ENCODE data around the gene LCNL1. TPM values are rescaled to one million over a fixed set of nuclear protein-coding genes. Genes with fewer than 3 reads are reported as not detected.

Gene LCNL1
- polyA plus RNA-seq, 1 donor (not counting 4 experiments of a cell fraction or from before 2014, with no cell fraction given), result not detected

DNA sequence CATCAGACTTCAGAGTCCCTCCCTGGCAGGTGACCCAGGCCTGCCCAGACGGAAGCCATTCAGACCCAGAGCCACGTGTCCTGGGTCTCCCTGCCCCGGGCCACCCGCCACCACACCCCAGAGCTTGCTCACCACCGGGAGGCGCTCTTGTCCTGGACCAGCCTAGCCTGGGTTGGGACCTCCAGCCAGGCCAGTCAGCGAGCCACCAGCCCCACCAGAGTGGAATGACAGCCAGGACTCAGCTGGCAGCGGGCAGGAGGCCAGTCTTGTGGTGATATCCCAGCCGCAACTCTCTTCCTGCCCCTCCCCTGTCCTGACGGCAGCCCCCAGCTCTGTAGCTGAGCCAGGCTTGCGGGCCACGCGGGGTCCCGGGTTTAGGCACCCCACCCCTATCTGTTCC, 7.1 kb upstream of the LCNL1 start:
- Histone ChIP-seq H3K4me3 (ENCODE audit: control insufficient read depth in 2 of 3, extremely low read depth in 1 of 3, insufficient read depth in 2 of 3, low read depth in 1 of 3, low read length in 3 of 3) (no peak overlapping the region), H3K27ac (ENCODE audit: control insufficient read depth, insufficient read depth, low read length) (no peak overlapping the region), H3K9ac (ENCODE audit: control insufficient read depth, extremely low read depth, insufficient read depth, low read length) (no peak overlapping the region)

DNA sequence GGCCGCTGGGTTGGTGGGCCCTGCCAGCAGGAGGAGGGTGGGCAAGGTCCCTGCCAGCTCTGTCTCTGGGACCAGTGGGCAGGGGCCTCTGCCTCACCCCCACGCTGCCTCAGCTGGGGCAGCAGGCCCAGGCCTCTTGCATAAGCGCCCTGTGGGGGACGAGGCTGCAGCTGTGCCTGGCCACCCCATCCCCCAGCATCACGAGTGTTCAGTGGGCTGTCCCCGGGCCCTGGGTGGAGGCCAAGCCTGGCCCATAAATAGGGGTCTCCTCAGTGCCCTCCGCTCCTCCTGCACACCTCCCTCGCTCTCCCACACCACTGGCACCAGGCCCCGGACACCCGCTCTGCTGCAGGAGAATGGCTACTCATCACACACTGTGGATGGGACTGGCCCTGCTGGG, 5.6 kb upstream of the LCNL1 start, which contains the start of gene PTGDS:
TSS of gene PTGDS (plus strand) at position 282 of the 400 bp plus-strand sequence. CDS start at position 357, 75 bp downstream.
- Histone ChIP-seq H2AFZ (ENCODE audit: control insufficient read depth, low read length) (peak within 1 kb of the TSS; percentile 26), H3K4me1 (ENCODE audit: control insufficient read depth, extremely low read depth, insufficient read depth, low read length) (peaks cover 8% of the 10 kb centered on the region), H3K9ac (ENCODE audit: control insufficient read depth, extremely low read depth, insufficient read depth, low read length) (no peak within 1 kb of the TSS), H3K4me2 (ENCODE audit: control insufficient read depth, extremely low read depth, insufficient read depth, low read depth, low read length) (peak within 1 kb of the TSS; percentile 74), H3K27me3 (ENCODE audit: control insufficient read depth, extremely low read depth, insufficient read depth, low read length) (no peaks in the 10 kb centered on the region), H3K9me1 (ENCODE audit: control insufficient read depth, extremely low read depth, insufficient read depth, low read length) (no peaks in the 10 kb centered on the region), H3K9me3 (ENCODE audit: control insufficient read depth, low read depth, low read length) (no peaks in the 10 kb centered on the region), H4K20me1 (ENCODE audit: control insufficient read depth, extremely low read depth, insufficient read depth, low read length) (no peaks in the 10 kb centered on the region), H3K27ac (ENCODE audit: control insufficient read depth, insufficient read depth, low read length) (no peak within 1 kb of the TSS), H3K4me3 (ENCODE audit: control insufficient read depth in 2 of 3, extremely low read depth in 1 of 3, insufficient read depth in 2 of 3, low read depth in 1 of 3, low read length in 3 of 3) (peak within 1 kb of the TSS in 2 of 3 experiments; percentile 34 to 38), H3K79me2 (ENCODE audit: control insufficient read depth, insufficient read depth, low read length) (no peaks in the 10 kb centered on the region), H3K36me3 (ENCODE audit: control insufficient read depth in 2 of 2, extremely low read depth in 1 of 2, insufficient read depth in 2 of 2, low read length in 2 of 2) (no peaks in the 10 kb centered on the region)
- TF ChIP-seq EZH2 (IDR thresholded peaks at IDR 0.05; ENCODE audit: low read length) (no peak), CTCF (optimal IDR thresholded peaks at IDR 0.05 in 1 of 3, IDR thresholded peaks at IDR 0.05 in 1 of 3, conservative IDR thresholded peaks at IDR 0.05 in 1 of 3; ENCODE audit: extremely low read depth in 1 of 3, insufficient read depth in 2 of 3, low read length in 3 of 3) (no peak)
- DNase-seq (ENCODE audit: low read depth, low spot score) (no peak), FAIRE-seq (no peak)
- dilution Hi-C loops (cut with MboI; ENCODE audit: extremely low pct_ligation_motif_present, low sequenced_read_pairs), result no loop called here

More for the DNA sequence above, 7.1 kb upstream of the LCNL1 start:
- Histone ChIP-seq H3K9me1 (ENCODE audit: control insufficient read depth, extremely low read depth, insufficient read depth, low read length) (no peaks in the 10 kb centered on the region), H4K20me1 (ENCODE audit: control insufficient read depth, extremely low read depth, insufficient read depth, low read length) (no peaks in the 10 kb centered on the region), H3K36me3 (ENCODE audit: control insufficient read depth in 2 of 2, extremely low read depth in 1 of 2, insufficient read depth in 2 of 2, low read length in 2 of 2) (no peaks in the 10 kb centered on the region), H2AFZ (ENCODE audit: control insufficient read depth, low read length) (no peak overlapping the region), H3K4me1 (ENCODE audit: control insufficient read depth, extremely low read depth, insufficient read depth, low read length) (peaks cover 8% of the 10 kb centered on the region), H3K79me2 (ENCODE audit: control insufficient read depth, insufficient read depth, low read length) (no peaks in the 10 kb centered on the region), H3K27me3 (ENCODE audit: control insufficient read depth, extremely low read depth, insufficient read depth, low read length) (no peaks in the 10 kb centered on the region), H3K4me2 (ENCODE audit: control insufficient read depth, extremely low read depth, insufficient read depth, low read depth, low read length) (no peak overlapping the region), H3K9me3 (ENCODE audit: control insufficient read depth, low read depth, low read length) (no peaks in the 10 kb centered on the region)
- dilution Hi-C loops (cut with MboI; ENCODE audit: extremely low pct_ligation_motif_present, low sequenced_read_pairs), result no loop called here
- no peak for DNase-seq (ENCODE audit: low read depth, low spot score)
- no peak for TF ChIP-seq EZH2 (IDR thresholded peaks at IDR 0.05; ENCODE audit: low read length)
- peak in 2 of 3 experiments; percentile 25 for TF ChIP-seq CTCF (optimal IDR thresholded peaks at IDR 0.05 in 1 of 3, IDR thresholded peaks at IDR 0.05 in 1 of 3, conservative IDR thresholded peaks at IDR 0.05 in 1 of 3; ENCODE audit: extremely low read depth in 1 of 3, insufficient read depth in 2 of 3, low read length in 3 of 3)
- FAIRE-seq, result no peak
